ENCODE results near the gene PCCA.

DNA sequence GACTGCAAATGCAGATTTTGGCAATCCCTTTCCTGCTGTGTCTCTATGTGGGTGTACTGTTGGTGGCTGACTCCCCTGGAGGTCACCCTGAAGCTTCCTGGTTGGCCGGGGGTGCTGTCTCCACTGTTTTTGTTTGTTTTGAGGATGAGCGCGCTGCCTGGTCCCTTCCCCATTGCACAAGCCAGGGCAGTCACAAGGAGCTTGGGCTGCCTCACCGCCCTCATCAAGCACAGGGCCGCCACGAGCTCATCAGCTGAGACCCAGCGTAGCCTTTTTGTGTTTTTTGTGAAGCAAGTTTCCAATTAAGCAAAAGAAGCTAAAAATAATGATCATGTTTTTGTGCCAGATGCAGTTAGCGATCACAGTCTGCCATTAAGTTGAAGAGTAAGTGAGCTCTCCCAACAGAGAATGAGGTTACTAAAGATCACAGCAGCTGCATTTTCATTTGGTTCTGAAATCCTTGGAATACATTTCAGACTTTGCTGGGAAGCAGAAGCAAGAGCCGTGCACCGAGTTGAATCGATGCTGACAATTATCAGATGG is 441.8 kb downstream of the PCCA start:
- TF ChIP-seq, protein P1, sequence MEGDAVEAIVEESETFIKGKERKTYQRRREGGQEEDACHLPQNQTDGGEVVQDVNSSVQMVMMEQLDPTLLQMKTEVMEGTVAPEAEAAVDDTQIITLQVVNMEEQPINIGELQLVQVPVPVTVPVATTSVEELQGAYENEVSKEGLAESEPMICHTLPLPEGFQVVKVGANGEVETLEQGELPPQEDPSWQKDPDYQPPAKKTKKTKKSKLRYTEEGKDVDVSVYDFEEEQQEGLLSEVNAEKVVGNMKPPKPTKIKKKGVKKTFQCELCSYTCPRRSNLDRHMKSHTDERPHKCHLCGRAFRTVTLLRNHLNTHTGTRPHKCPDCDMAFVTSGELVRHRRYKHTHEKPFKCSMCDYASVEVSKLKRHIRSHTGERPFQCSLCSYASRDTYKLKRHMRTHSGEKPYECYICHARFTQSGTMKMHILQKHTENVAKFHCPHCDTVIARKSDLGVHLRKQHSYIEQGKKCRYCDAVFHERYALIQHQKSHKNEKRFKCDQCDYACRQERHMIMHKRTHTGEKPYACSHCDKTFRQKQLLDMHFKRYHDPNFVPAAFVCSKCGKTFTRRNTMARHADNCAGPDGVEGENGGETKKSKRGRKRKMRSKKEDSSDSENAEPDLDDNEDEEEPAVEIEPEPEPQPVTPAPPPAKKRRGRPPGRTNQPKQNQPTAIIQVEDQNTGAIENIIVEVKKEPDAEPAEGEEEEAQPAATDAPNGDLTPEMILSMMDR (conservative IDR thresholded peaks at IDR 0.05 in 1 of 2, IDR thresholded peaks at IDR 0.05 in 1 of 2; ENCODE audit: low read depth in 1 of 2, low read length in 2 of 2), result no peak
- TF ChIP-seq EZH2 (IDR thresholded peaks at IDR 0.05; ENCODE audit: low read length, missing control alignments), result no peak
